ENCODE data around the gene DGKZ.

DGKZ gene

DNA sequence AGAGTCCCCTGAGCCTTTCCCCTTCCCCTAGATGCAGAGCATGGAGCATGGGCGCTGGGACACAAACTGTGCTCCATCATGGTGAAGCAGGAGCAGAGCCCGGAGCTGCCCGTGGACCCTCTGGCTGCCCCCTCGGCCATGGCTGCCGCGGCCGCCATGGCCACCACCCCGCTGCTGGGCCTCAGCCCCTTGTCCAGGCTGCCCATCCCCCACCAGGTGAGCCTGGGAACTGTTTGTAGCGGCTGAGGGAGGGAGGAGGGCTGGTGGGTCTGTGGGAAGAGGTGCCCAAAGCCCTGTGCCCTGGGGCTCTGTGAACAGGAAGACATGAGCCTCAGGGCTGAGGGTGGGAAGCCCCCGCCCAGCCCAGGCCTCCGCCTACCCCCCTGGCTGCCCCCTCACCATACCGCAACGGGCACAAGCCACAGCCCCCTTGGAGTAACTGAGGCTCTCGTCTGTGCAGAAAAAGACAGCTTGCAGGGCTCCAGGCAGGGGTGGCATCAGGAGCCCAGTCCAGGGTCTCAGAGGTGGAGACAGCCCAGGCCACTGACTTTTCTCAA lies 39.4 kb upstream of the DGKZ start:
- Histone ChIP-seq H3K27me3 (ENCODE audit: insufficient read depth, poor library complexity, severe bottlenecking) (no peaks in the 10 kb centered on the region), H3K4me3 (replicated peaks; ENCODE audit: insufficient read depth, low read length) (no peak overlapping the region), H3K27ac (replicated peaks) (no peak overlapping the region)
- DNase-seq (ENCODE audit: low read depth in 1 of 2, low spot score in 1 of 2), result no peak
- TF ChIP-seq SPI1 (IDR thresholded peaks at IDR 0.05; ENCODE audit: borderline replicate concordance, low read depth), result no peak
- no peak for TF ChIP-seq GABPA (IDR thresholded peaks at IDR 0.05; ENCODE audit: low read depth)
- TF ChIP-seq POLR2AphosphoS5 (IDR thresholded peaks at IDR 0.05; ENCODE audit: low read depth), result no peak
- TF ChIP-seq, protein P1, sequence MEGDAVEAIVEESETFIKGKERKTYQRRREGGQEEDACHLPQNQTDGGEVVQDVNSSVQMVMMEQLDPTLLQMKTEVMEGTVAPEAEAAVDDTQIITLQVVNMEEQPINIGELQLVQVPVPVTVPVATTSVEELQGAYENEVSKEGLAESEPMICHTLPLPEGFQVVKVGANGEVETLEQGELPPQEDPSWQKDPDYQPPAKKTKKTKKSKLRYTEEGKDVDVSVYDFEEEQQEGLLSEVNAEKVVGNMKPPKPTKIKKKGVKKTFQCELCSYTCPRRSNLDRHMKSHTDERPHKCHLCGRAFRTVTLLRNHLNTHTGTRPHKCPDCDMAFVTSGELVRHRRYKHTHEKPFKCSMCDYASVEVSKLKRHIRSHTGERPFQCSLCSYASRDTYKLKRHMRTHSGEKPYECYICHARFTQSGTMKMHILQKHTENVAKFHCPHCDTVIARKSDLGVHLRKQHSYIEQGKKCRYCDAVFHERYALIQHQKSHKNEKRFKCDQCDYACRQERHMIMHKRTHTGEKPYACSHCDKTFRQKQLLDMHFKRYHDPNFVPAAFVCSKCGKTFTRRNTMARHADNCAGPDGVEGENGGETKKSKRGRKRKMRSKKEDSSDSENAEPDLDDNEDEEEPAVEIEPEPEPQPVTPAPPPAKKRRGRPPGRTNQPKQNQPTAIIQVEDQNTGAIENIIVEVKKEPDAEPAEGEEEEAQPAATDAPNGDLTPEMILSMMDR (IDR thresholded peaks at IDR 0.05; ENCODE audit: insufficient read depth, low read length), result no peak
- TF ChIP-seq, protein P2, sequence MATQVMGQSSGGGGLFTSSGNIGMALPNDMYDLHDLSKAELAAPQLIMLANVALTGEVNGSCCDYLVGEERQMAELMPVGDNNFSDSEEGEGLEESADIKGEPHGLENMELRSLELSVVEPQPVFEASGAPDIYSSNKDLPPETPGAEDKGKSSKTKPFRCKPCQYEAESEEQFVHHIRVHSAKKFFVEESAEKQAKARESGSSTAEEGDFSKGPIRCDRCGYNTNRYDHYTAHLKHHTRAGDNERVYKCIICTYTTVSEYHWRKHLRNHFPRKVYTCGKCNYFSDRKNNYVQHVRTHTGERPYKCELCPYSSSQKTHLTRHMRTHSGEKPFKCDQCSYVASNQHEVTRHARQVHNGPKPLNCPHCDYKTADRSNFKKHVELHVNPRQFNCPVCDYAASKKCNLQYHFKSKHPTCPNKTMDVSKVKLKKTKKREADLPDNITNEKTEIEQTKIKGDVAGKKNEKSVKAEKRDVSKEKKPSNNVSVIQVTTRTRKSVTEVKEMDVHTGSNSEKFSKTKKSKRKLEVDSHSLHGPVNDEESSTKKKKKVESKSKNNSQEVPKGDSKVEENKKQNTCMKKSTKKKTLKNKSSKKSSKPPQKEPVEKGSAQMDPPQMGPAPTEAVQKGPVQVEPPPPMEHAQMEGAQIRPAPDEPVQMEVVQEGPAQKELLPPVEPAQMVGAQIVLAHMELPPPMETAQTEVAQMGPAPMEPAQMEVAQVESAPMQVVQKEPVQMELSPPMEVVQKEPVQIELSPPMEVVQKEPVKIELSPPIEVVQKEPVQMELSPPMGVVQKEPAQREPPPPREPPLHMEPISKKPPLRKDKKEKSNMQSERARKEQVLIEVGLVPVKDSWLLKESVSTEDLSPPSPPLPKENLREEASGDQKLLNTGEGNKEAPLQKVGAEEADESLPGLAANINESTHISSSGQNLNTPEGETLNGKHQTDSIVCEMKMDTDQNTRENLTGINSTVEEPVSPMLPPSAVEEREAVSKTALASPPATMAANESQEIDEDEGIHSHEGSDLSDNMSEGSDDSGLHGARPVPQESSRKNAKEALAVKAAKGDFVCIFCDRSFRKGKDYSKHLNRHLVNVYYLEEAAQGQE (IDR thresholded peaks at IDR 0.05; ENCODE audit: insufficient replicate concordance, low read depth), result no peak

DNA sequence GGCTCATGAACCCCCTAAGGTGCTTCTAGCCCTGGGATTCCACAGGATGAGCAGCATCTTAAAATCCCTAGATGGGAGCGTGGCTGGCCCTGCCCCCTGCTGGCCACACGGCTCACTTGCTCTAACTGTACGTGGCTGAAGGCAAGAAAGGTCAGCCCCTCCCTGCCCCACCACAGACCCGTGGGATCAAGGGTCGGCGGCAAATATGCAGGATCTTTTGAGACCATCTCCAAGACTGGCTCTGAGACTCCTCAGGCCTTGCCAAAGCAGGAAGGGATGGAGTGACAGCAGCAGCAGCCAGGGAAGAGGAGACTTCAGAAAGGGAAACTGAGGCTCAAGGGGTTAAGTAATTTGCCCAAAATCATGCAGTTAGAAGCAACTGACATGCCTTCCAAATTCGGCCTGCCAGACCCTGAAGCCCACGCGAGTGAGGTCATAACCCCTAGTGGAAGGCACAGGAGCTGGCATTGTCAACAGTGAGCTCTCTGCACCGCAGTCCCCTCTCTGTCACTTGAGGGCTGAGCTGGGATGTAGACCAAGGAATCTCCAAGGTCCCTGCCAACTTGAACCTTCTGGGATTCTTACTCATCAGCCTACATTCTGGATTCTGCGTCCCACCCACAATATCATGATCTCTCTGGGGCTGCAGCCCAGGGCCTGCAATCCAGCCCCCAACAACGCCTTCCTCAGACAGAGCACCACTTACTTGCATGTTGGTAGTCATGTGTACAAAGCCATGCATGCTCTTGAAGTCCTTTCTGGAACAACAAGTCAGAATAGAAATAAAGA lies 38.4 kb upstream of the DGKZ start:
- peak in 1 of 2 experiments; percentile 74 for DNase-seq (ENCODE audit: low read depth in 1 of 2, low spot score in 1 of 2)
- Histone ChIP-seq H3K27me3 (ENCODE audit: insufficient read depth, poor library complexity, severe bottlenecking) (no peaks in the 10 kb centered on the region), H3K4me3 (replicated peaks; ENCODE audit: insufficient read depth, low read length) (no peak overlapping the region), H3K27ac (replicated peaks) (no peak overlapping the region)
- TF ChIP-seq, protein P1 (IDR thresholded peaks at IDR 0.05; ENCODE audit: insufficient read depth, low read length), result peak; percentile 85
- TF ChIP-seq POLR2AphosphoS5 (IDR thresholded peaks at IDR 0.05; ENCODE audit: low read depth), result no peak

DNA sequence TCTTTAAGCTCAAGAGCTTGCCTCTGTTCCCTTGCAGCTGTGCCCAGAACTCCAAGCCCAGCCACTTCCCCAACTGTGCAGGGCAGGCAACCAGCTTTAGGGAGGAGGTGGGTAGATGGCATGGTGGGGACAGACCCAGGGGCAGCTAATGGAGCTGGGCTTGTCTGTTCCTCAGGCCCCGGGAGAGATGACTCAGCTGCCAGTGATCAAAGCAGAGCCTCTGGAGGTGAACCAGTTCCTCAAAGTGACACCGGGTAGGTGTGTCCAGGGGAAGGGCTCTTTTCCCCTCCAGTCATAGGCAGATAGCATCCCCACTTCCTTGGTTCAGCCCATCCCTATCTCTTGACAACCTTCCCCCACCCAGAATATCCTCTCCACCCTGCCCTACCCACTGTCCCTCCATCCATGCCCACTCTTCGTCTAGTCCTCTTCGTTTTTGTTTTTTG lies 37.4 kb upstream of the DGKZ start:
- DNase-seq (ENCODE audit: low read depth in 1 of 2, low spot score in 1 of 2), result peak; percentile 69 to 89
- Histone ChIP-seq H3K27me3 (ENCODE audit: insufficient read depth, poor library complexity, severe bottlenecking) (no peaks in the 10 kb centered on the region), H3K4me3 (replicated peaks; ENCODE audit: insufficient read depth, low read length) (no peak overlapping the region), H3K27ac (replicated peaks) (peak overlapping the region; percentile 38)
- TF ChIP-seq SPI1 (IDR thresholded peaks at IDR 0.05; ENCODE audit: borderline replicate concordance, low read depth), result peak; percentile 91
- no peak for TF ChIP-seq GABPA (IDR thresholded peaks at IDR 0.05; ENCODE audit: low read depth)

- Histone ChIP-seq H3K27ac (replicated peaks) (no peak overlapping the region; the same call in 1 of the 2 replicates), H3K4me3 (replicated peaks; ENCODE audit: insufficient read depth, low read length) (no peak overlapping the region), H3K27me3 (ENCODE audit: insufficient read depth, poor library complexity, severe bottlenecking) (no peaks in the 10 kb centered on the region)
- DNase-seq (ENCODE audit: low read depth in 1 of 2, low spot score in 1 of 2), result peak in 1 of 2 experiments; percentile 75
- TF ChIP-seq, protein P1 (IDR thresholded peaks at IDR 0.05; ENCODE audit: insufficient read depth, low read length), result peak; percentile 95
- TF ChIP-seq POLR2AphosphoS5 (IDR thresholded peaks at IDR 0.05; ENCODE audit: low read depth), result no peak
Measured at GRCh38 chr11:46315033-46315738, 32.1 kb upstream of the DGKZ start.

All from HL-60 (cell line).